Astrocyte of the spinal cord (primary cell): Measurements from ENCODE around the gene TRPM7.
A peak's percentile ranks its signal among the peaks of the same experiment; 100 is the strongest.
"Not testable (repeated sequence)": the region's sequence is repeated elsewhere in the genome, so short reads cannot be mapped to it uniquely, and the experiment has no call there.

Source experiments
- DNase-seq: peaks from one replicate; pipeline ENCODE4 v3.0.0; 2011; ENCODE audit warnings: low read depth, low spot score
- H3K4me3 ChIP-seq: 2 replicates; pipeline ENCODE4 v1.5.1; 2011; ENCODE audit warnings: low read depth, mild to moderate bottlenecking, low read length, moderate library complexity
- CTCF ChIP-seq: IDR thresholded peaks from 2 replicates; pipeline ENCODE4 v1.5.1; 2012; ENCODE audit warnings: low read depth, mild to moderate bottlenecking, low read length, inconsistent platforms
- in situ Hi-C: cut with HindIII; loops from 2 replicates; pipeline ENCODE4 v1.10.0; 2017; ENCODE audit warnings: low sequenced_read_pairs

Gene TRPM7

GRCh38 chr15:50577492-50577891 lies 109.1 kb downstream of the TRPM7 start:
- H3K4me3 ChIP-seq = no peak overlapping the region
- DNase-seq = no peak
- in situ Hi-C loops = no loop called here
- no peak for TF ChIP-seq CTCF

GRCh38 chr15:50576166-50576565 lies 110.4 kb downstream of the TRPM7 start:
- H3K4me3 ChIP-seq = no peak overlapping the region
- DNase-seq = no peak
- TF ChIP-seq CTCF = no peak
- in situ Hi-C loops = no loop called here

- in situ Hi-C loops, DNase-seq, H3K4me3 ChIP-seq: not testable (repeated sequence)
Observed at GRCh38 chr15:50573842-50574241, 112.8 kb downstream of the TRPM7 start.

- no peak for DNase-seq
- in situ Hi-C loops = no loop called here
- H3K4me3 ChIP-seq = no peak overlapping the region
- no peak for TF ChIP-seq CTCF
Observed at GRCh38 chr15:50563756-50564155, 122.8 kb downstream of the TRPM7 start.

GRCh38 chr15:50562735-50563640 lies 123.6 kb downstream of the TRPM7 start:
- H3K4me3 ChIP-seq = no peak overlapping the region
- peak; percentile 48 for DNase-seq
- in situ Hi-C loops = no loop called here
- TF ChIP-seq CTCF = no peak

DNA sequence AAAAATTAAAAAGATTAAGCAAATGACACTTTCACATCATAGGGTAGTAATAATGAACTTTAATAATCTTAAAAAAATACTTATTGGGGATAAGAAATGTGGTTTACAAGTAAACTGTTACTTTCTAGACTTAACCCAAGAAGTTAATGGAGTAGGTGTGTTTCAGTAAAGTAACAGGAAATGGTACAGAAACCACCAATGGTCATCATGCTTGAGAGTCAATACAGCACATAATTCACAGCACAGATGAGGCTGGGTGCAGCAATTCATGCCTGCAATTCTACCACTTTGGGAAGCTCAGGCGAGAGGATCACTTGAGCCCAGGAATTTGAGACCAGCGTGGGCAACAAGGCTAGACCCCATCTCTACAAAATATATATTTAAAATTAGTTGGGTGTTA lies 128.6 kb downstream of the TRPM7 start:
- no peak for DNase-seq
- in situ Hi-C loops = no loop called here
- no peak for TF ChIP-seq CTCF
- H3K4me3 ChIP-seq = no peak overlapping the region

- H3K4me3 ChIP-seq = no peak overlapping the region
- no peak for DNase-seq
- TF ChIP-seq CTCF = no peak
- in situ Hi-C loops = no loop called here
Observed at GRCh38 chr15:50556642-50557371, 129.8 kb downstream of the TRPM7 start.
